Left ventricle myocardium inferior (tissue), 1 donor: ENCODE data around the gene P4HA2. TPM values are rescaled to one million over a fixed set of nuclear protein-coding genes. Genes with fewer than 3 reads are reported as not detected.

Experiments used
- DNase-seq: peaks from one replicate; pipeline ENCODE4 v3.0.0-alpha.2; 2020
- H3K27ac ChIP-seq: fragments of 200-600 bp; replicated peaks from 2 replicates; pipeline ENCODE4 v1.8.0; 2021
- H3K27me3 ChIP-seq: fragments of 200-600 bp; 2 replicates; pipeline ENCODE4 v1.8.0; 2021; ENCODE audit warnings: low read depth
- H3K36me3 ChIP-seq: fragments of 200-600 bp; 2 replicates; pipeline ENCODE4 v1.8.0; 2021
- H3K4me1 ChIP-seq: fragments of 200-600 bp; 2 replicates; pipeline ENCODE4 v1.8.0; 2021
- H3K4me3 ChIP-seq: fragments of 200-600 bp; 2 replicates; pipeline ENCODE4 v1.8.0; 2021; ENCODE audit warnings: mild to moderate bottlenecking, moderate library complexity
- H3K9me3 ChIP-seq: fragments of 200-600 bp; replicated peaks from 2 replicates; pipeline ENCODE4 v1.8.0; 2021
- CTCF ChIP-seq: fragments of 200-600 bp; IDR thresholded peaks from 2 replicates; pipeline ENCODE4 v1.8.0; 2021; ENCODE audit warnings: antibody characterized with exemption, mild to moderate bottlenecking, borderline replicate concordance
- intact Hi-C: fragments of 100-400 bp; cut with micrococcal nuclease; formaldehyde crosslinking; loops from one replicate; pipeline ENCODE4 v1.11.0; 2022
- total RNA-seq: library from RNA; stranded (reverse); fragmentation: NEBNext Ultra II Directional; extraction: Animal tissue kit (Norgen Biotek cat#: 25700); gene quantifications from one replicate; pipeline ENCODE4 v1.2.1, GENCODE V29; 2021
- donor health status: DM: no; HTN: yes; CAD: no; lungs with severe emphysema.

Gene P4HA2
- total RNA-seq, 1 donor from 2014 or later, result 80.5 TPM

- Histone ChIP-seq H3K27me3 (no peaks in the 10 kb centered on the region), H3K4me1 (peaks cover 59% of the 10 kb centered on the region), H3K4me3 (no peak overlapping the region), H3K27ac (peak overlapping the region; percentile 78), H3K9me3 (no peaks in the 10 kb centered on the region), H3K36me3 (peaks cover 78% of the 10 kb centered on the region)
- intact Hi-C loops, result no loop called here
- no peak for DNase-seq
- no peak for TF ChIP-seq CTCF
Observed at GRCh38 chr5:132203464-132203818, 24.2 kb downstream of the P4HA2 start.

GRCh38 chr5:132202711-132203463 is 24.8 kb downstream of the P4HA2 start:
- intact Hi-C loops, result no loop called here
- Histone ChIP-seq H3K27ac (peak overlapping the region; percentile 78), H3K4me1 (peaks cover 56% of the 10 kb centered on the region), H3K36me3 (peaks cover 80% of the 10 kb centered on the region), H3K9me3 (no peaks in the 10 kb centered on the region), H3K4me3 (no peak overlapping the region), H3K27me3 (no peaks in the 10 kb centered on the region)
- no peak for TF ChIP-seq CTCF
- DNase-seq, result no peak

- no peak for DNase-seq
- no peak overlapping the region for H3K4me3 ChIP-seq
- intact Hi-C loops, result no loop called here
Observed at GRCh38 chr5:132199116-132199680, 28.5 kb downstream of the P4HA2 start.

GRCh38 chr5:132198571-132198970 is 29.1 kb downstream of the P4HA2 start:
- intact Hi-C loops, result no loop called here

More at GRCh38 chr5:132199116-132199680, 28.5 kb downstream of the P4HA2 start:
- H3K4me1 ChIP-seq, result peaks cover 20% of the 10 kb centered on the region
- peaks cover 96% of the 10 kb centered on the region for H3K36me3 ChIP-seq
- H3K27ac ChIP-seq, result no peak overlapping the region
- H3K27me3 ChIP-seq, result no peaks in the 10 kb centered on the region
- H3K9me3 ChIP-seq, result no peaks in the 10 kb centered on the region
- TF ChIP-seq CTCF, result no peak

GRCh38 chr5:132195727-132196126 is 31.9 kb downstream of the P4HA2 start:
- TF ChIP-seq CTCF, result no peak
- H3K4me3 ChIP-seq, result no peak overlapping the region
- intact Hi-C loops, result no loop called here
- DNase-seq, result no peak
- peaks cover 92% of the 10 kb centered on the region for H3K36me3 ChIP-seq
- H3K27ac ChIP-seq, result peak overlapping the region; percentile 6
- no peaks in the 10 kb centered on the region for H3K9me3 ChIP-seq
- no peaks in the 10 kb centered on the region for H3K27me3 ChIP-seq
- peaks cover 6% of the 10 kb centered on the region for H3K4me1 ChIP-seq

More at GRCh38 chr5:132198571-132198970, 29.1 kb downstream of the P4HA2 start:
- Histone ChIP-seq H3K27ac (no peak overlapping the region), H3K9me3 (no peaks in the 10 kb centered on the region), H3K4me1 (peaks cover 15% of the 10 kb centered on the region), H3K4me3 (no peak overlapping the region), H3K27me3 (no peaks in the 10 kb centered on the region), H3K36me3 (peaks cover 96% of the 10 kb centered on the region)
- TF ChIP-seq CTCF, result no peak
- DNase-seq, result no peak
